Uterus (tissue), 4 donors: ENCODE results near the gene IMMP1L. TPM values are rescaled to one million over a fixed set of nuclear protein-coding genes. Genes with fewer than 3 reads are reported as not detected.

Source experiments
- DNase-seq, 2 donors: peaks; one replicate each; pipeline ENCODE4 v3.0.0-alpha.2; 2019 to 2020
- H3K27ac ChIP-seq, 2 donors: fragments of 200-600 bp; sonication (generic); 1 replicate in 1 of 2; 2 replicates in 1 of 2; pipeline ENCODE4 v1.5.1; 2016 to 2018
- H3K27me3 ChIP-seq, 2 donors: fragments of 200-600 bp; sonication (generic); one replicate each; pipeline ENCODE4 v1.5.1; 2018 to 2019; ENCODE audit warnings: control low read depth in 1 of 2
- H3K36me3 ChIP-seq, 2 donors: fragments of 200-600 bp; sonication (generic); one replicate each; pipeline ENCODE4 v1.5.1; 2019; ENCODE audit warnings: control low read depth in 1 of 2
- H3K4me1 ChIP-seq, 2 donors: fragments of 200-600 bp; sonication (generic); one replicate each; pipeline ENCODE4 v1.5.1; 2018 to 2019; ENCODE audit warnings: control low read depth in 1 of 2
- H3K4me3 ChIP-seq, 2 donors: fragments of 200-600 bp; sonication (generic); 1 replicate in 1 of 2; 2 replicates in 1 of 2; pipeline ENCODE4 v1.5.1; 2018 to 2019; ENCODE audit warnings: mild to moderate bottlenecking in 1 of 2
- H3K9me3 ChIP-seq, 2 donors: fragments of 200-600 bp; sonication (generic); one replicate each; pipeline ENCODE4 v1.5.1; 2019; ENCODE audit warnings: control low read depth in 1 of 2
- CTCF ChIP-seq, 4 experiments: fragments of 200-600 bp in 2 of 4; fragments of 450-650 bp in 2 of 4; sonication (generic) in 2 of 4; IDR thresholded peaks; one replicate each; pipeline ENCODE4 v1.5.1; 2016 to 2019; ENCODE audit warnings: antibody characterized with exemption in 4 of 4, mild to moderate bottlenecking in 2 of 4, moderate library complexity in 1 of 4
- POLR2A ChIP-seq, 2 donors: fragments of 450-650 bp; IDR thresholded peaks; one replicate each; pipeline ENCODE4 v1.6.1; 2016; ENCODE audit warnings: antibody characterized with exemption in 2 of 2, mild to moderate bottlenecking in 1 of 2, moderate library complexity in 1 of 2
- intact Hi-C: fragments of 100-400 bp; cut with DNase I; formaldehyde crosslinking; loops from one replicate; pipeline ENCODE4 v1.15.1; 2023; ENCODE audit warnings: low total_unique reads
- total RNA-seq, 4 donors: library from RNA; depleted of rRNA in 3 of 4; stranded (reverse); fragments of >200 nt in 3 of 4; gene quantifications; one replicate each; pipeline versions ENCODE4 v1.1.0 to v1.2.4, GENCODE V29; 2014 to 2023
- donor health status: DM: yes; HTN: yes; CAD: no.

Gene IMMP1L
- total RNA-seq, 4 donors from 2014 or later, result 2.6 to 32.2 (median 19.8) TPM

GRCh38 chr11:31492320-31492913 is 17.0 kb downstream of the IMMP1L start:
- Histone ChIP-seq H3K27me3 (no peaks in the 10 kb centered on the region), H3K4me1 (no peaks in the 10 kb centered on the region), H3K9me3 (no peaks in the 10 kb centered on the region), H3K4me3 (no peak overlapping the region), H3K27ac (no peak overlapping the region), H3K36me3 (no peaks in the 10 kb centered on the region)
- no peak for DNase-seq
- TF ChIP-seq POLR2A (IDR thresholded peaks at IDR 0.05), result no peak
- no peak for TF ChIP-seq CTCF (IDR thresholded peaks at IDR 0.05)
- intact Hi-C loops, result no loop called here

- H3K4me3 ChIP-seq, result no peak overlapping the region
- no peak overlapping the region for H3K27ac ChIP-seq
- DNase-seq, result no peak
- no peaks in the 10 kb centered on the region for H3K27me3 ChIP-seq
- intact Hi-C loops, result no loop called here
- no peaks in the 10 kb centered on the region for H3K9me3 ChIP-seq
- H3K4me1 ChIP-seq, result no peaks in the 10 kb centered on the region
- H3K36me3 ChIP-seq, result no peaks in the 10 kb centered on the region
- TF ChIP-seq POLR2A (IDR thresholded peaks at IDR 0.05) (no peak), CTCF (IDR thresholded peaks at IDR 0.05) (no peak)
Measured at GRCh38 chr11:31487848-31488247, 21.6 kb downstream of the IMMP1L start.

- DNase-seq, result no peak
- Histone ChIP-seq H3K27me3 (no peaks in the 10 kb centered on the region), H3K27ac (no peak overlapping the region), H3K9me3 (no peaks in the 10 kb centered on the region), H3K4me3 (no peak overlapping the region), H3K36me3 (no peaks in the 10 kb centered on the region), H3K4me1 (no peaks in the 10 kb centered on the region)
- no peak for TF ChIP-seq CTCF (IDR thresholded peaks at IDR 0.05)
- no peak for TF ChIP-seq POLR2A (IDR thresholded peaks at IDR 0.05)
- intact Hi-C loops, result no loop called here
Measured at GRCh38 chr11:31484497-31484896, 24.9 kb downstream of the IMMP1L start.

GRCh38 chr11:31480930-31481329 is 28.5 kb downstream of the IMMP1L start:
- TF ChIP-seq POLR2A (IDR thresholded peaks at IDR 0.05), result no peak
- TF ChIP-seq CTCF (IDR thresholded peaks at IDR 0.05), result no peak
- no peaks in the 10 kb centered on the region for H3K36me3 ChIP-seq
- no peak overlapping the region for H3K4me3 ChIP-seq
- H3K27me3 ChIP-seq, result no peaks in the 10 kb centered on the region
- intact Hi-C loops, result no loop called here
- no peak for DNase-seq
- H3K4me1 ChIP-seq, result no peaks in the 10 kb centered on the region
- H3K27ac ChIP-seq, result no peak overlapping the region
- no peaks in the 10 kb centered on the region for H3K9me3 ChIP-seq

- intact Hi-C loops, result no loop called here
- no peak overlapping the region for H3K27ac ChIP-seq
- H3K4me3 ChIP-seq, result no peak overlapping the region
- no peak for TF ChIP-seq CTCF (IDR thresholded peaks at IDR 0.05)
- TF ChIP-seq POLR2A (IDR thresholded peaks at IDR 0.05), result no peak
- no peaks in the 10 kb centered on the region for H3K9me3 ChIP-seq
- DNase-seq, result no peak
- H3K36me3 ChIP-seq, result no peaks in the 10 kb centered on the region
- no peaks in the 10 kb centered on the region for H3K27me3 ChIP-seq
- H3K4me1 ChIP-seq, result no peaks in the 10 kb centered on the region
Measured at GRCh38 chr11:31479066-31479465, 30.4 kb downstream of the IMMP1L start.
